Transverse colon (tissue), 3 donors: ENCODE data around the gene GMFB.

Source experiments
- CTCF ChIP-seq, 5 experiments: fragments of 200-600 bp in 3 of 5; fragments of 450-650 bp in 2 of 5; sonication (generic) in 3 of 5; IDR thresholded peaks; 1 replicate in 2 of 5; 2 replicates in 3 of 5; pipeline ENCODE4 v1.5.1; 2016 to 2017; ENCODE audit warnings: antibody characterized with exemption in 5 of 5, inconsistent platforms in 3 of 5, mild to moderate bottlenecking in 2 of 5, moderate library complexity in 1 of 5
- EP300 ChIP-seq: sonication (generic); formaldehyde crosslinking; IDR thresholded peaks from one replicate; pipeline ENCODE4 v1.6.1; 2017; ENCODE audit warnings: antibody characterized with exemption, low read depth
- POLR2A ChIP-seq: fragments of 450-650 bp; IDR thresholded peaks from one replicate; pipeline ENCODE4 v1.6.1; 2016; ENCODE audit warnings: antibody characterized with exemption, mild to moderate bottlenecking, moderate library complexity

GRCh38 chr14:54483846-54484245 lies 4.9 kb downstream of the GMFB start:
- TF ChIP-seq POLR2A (no peak), EP300 (no peak), CTCF (IDR thresholded peaks at IDR 0.05) (no peak)
